Esophagus mucosa (tissue), 1 donor: ENCODE measurements around the gene VEZT. TPM values are rescaled to one million over a fixed set of nuclear protein-coding genes. Genes with fewer than 3 reads are reported as not detected.
A peak's percentile ranks its signal among the peaks of the same experiment; 100 is the strongest.
"Not testable (repeated sequence)": the region's sequence is repeated elsewhere in the genome, so short reads cannot be mapped to it uniquely, and the experiment has no call there.

ENCODE experiments used
- ATAC-seq: fragments of 200-7000 bp; cut with Tn5 transposase; one replicate; pipeline ENCODE4 v1.9.1; 2020
- total RNA-seq: library from RNA; stranded (reverse); gene quantifications from one replicate; pipeline ENCODE4 v1.2.4, GENCODE V29; 2023
- donor health status: DM: yes; HTN: yes; CAD: no.

VEZT gene, protein sequence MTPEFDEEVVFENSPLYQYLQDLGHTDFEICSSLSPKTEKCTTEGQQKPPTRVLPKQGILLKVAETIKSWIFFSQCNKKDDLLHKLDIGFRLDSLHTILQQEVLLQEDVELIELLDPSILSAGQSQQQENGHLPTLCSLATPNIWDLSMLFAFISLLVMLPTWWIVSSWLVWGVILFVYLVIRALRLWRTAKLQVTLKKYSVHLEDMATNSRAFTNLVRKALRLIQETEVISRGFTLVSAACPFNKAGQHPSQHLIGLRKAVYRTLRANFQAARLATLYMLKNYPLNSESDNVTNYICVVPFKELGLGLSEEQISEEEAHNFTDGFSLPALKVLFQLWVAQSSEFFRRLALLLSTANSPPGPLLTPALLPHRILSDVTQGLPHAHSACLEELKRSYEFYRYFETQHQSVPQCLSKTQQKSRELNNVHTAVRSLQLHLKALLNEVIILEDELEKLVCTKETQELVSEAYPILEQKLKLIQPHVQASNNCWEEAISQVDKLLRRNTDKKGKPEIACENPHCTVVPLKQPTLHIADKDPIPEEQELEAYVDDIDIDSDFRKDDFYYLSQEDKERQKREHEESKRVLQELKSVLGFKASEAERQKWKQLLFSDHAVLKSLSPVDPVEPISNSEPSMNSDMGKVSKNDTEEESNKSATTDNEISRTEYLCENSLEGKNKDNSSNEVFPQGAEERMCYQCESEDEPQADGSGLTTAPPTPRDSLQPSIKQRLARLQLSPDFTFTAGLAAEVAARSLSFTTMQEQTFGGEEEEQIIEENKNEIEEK
- total RNA-seq = 49.9 TPM

DNA sequence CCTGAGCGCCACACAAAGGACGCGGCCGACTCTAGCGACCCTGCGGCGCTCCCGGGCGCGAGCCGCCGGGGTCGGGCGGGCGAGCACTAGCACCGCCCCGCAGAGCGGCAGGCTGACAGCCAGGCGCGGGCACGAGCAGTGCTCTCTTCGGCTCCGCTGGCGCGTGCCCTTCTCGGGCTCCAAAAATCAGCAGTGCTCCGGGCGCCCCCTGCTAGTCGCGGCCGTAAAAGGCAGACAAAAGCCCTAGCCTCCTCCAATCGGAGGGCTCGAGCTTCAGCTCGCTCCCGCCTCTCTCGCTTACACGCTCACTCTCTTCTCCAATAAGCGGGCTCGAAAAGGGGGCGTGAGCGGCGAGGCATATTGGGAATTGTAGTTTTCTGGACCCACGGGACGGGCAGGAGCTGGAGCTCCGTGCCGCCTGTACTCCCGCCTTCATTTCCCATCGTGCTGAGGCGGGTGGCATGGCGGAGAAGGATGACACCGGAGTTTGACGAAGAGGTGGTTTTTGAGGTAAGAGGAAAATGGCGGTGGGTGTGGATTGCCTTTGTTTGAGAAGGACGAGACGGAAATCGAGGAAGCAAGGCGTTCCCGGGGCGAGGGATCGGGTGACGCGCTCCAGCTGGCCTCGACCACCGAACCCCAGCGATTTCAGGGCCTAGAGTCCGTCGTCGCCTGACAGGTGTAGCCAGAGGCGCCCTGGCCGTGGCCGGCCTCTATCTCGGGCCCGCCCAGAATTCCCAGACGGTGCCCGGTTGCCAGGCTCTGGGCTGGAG lies at the start of gene VEZT, which contains the start of gene FGD6:
Gene VEZT (plus strand): TSS at position 431 of the 773 bp plus-strand sequence. CDS start 44 bp downstream, at position 475.
Gene FGD6 (minus strand): TSS at position 91 of the 773 bp plus-strand sequence. CDS start 227 bp downstream, outside the sequence.
- peak; percentile 98 for ATAC-seq

DNA sequence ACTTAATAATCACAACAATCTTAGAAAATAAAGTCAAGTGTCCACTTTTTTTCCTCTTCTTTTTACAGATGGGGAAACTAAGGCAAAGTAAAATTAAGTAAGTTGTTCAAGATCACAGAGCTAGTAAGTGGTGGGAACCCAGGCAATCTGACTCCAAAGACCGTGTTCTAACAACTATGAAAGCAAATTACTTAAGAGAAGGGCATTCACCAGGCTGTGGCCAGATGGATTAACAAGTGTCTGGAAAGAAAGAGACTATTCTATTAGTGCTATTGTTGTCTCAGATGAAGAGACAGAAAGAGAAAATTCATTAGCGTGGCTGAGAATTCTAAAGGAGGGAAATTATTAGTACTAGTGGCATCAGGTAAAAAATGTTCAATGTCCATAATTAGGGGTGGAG lies 48.9 kb upstream of the VEZT start:
- ATAC-seq = no peak

DNA sequence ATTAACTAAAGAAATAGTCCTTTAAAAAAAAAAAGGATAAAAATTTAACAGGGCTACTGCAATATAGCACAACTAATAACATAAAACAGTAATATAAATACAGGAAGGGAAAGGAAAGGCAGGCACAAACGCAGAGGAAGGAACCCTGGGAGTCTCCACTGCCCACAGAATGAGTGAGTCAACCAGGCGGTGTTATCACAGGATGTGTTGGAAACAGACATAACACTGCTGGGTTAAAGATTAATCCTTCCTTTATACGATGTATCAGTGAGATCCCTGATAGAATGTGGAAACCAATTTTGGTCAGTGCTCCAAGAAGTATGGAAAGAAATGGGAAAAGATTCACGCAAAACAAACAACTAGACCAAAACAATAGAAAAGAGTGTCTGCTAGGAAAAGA lies 48.2 kb upstream of the VEZT start:
- peak; percentile 65 for ATAC-seq

DNA sequence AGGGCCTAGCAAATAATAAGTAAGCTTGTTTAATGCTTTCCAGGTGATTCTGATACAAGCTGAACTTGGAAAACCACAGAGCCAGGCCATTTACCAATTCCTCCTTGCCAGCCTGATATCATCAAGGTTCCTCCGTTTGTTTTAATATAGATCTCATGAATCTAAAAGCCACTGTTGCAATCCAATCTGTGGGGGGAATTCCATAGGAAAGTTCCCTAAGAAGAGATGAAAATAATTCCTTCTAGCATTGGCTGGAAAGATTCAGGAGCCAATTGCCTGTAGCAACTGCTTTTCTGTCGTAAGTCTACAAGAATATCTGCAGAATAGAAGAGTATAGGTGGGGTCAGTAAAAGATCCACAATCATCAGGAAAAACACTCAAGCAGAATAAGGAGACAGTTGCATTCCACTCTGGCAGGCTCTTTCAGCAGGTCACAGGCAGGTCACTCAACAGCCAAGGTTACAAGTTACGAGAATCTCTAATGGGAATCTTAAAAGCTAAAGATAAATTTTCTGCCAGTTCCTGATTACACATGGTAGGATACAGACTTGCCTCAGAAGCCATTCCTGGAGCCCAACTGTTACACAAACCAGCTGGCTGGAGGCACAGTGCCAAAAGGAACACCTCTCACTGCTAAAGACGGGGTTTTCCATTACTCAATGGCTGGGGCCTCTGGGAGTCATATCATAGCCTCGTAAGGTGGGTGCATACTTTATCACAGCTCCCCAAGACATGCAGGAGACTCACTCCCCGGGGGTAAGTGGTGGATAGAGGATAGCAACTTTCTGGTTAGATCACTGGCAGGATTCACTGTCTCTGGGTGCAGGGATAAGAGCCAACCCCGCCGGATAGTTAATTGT lies 44.0 kb upstream of the VEZT start:
- peak; percentile 87 for ATAC-seq

DNA sequence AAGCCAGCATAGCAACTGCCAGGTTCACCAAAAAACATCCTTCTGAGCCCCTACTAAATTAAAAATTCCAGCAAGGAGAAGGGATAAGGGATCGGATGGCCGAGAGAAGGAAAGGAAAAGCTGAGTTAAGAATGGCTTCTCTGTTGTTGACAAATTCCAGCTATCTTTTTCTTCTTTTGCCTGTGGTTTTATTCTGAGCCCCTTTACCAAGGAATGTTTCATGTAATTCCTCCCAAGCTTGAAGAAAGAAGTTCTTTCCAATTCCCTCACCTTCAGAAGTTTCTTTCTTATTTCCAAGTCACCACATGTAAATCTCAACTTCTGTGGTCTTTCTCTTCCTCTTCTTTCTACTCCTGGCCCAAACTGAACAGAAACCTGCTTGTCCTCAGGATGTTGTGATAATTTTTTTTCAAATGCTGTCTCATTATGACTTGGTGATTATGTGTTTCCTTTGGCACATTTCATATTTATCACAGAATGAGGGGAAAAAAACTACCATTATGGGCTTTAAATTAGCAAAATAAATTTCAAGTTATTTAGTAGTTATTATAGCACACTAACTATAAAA lies 40.3 kb upstream of the VEZT start:
- ATAC-seq = no peak

DNA sequence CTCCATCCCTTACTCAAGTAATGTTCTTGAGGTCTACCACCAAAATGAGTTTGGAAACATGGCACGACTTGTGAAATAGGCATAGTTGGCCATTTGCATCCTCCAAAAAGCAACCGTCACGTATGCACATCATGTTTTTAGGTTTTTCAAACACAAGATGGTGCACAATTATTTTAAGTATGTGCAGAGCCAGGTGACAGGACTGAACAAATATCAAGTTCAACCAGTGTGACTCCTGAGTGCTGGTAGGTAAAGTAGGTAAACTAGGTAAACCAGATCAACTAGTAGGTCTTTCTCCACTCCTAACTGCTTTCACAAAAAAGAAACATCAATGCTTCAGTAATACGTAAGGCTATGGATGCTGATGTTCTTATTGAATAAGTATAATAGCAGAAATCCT lies 39.5 kb upstream of the VEZT start:
- ATAC-seq = peak; percentile 86

DNA sequence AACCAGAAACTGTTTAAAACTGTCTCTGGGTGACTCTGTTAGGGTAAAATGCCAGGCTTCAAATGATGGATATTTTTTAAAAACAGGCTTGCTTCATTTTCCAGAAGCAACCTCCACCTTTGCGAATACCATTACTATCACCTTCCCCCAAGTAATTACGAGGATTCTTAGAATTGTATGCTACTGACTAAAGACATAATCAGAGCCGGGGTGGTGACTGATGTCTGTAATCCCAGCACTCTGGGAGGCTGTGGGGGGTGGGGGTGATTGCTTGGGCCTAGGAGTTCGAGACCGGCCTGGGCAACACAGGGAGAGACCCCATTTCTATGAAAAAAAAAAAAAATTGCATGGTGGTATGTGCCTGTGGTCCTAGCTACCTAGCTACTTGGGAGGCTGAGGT lies 38.6 kb upstream of the VEZT start:
- no peak for ATAC-seq

DNA sequence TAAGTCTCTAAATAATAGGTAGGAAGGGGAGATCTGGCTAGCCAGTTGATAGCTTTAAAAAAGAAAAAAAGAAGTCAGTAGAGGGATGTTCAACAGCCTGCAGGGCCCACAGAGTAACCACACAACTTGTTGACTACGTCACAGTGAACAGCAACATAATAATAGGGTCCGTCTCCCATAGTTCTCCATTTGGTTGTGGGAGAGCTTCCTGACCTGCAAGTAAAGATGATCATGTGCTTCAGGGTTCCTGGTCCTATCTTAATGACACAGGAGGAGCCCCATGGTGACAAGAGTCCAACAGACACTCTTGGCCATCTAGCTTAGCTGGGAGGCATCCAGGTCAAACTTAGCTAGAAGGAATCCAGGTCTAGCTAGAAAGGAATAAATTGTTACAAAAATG lies 36.5 kb upstream of the VEZT start:
- no peak for ATAC-seq

DNA sequence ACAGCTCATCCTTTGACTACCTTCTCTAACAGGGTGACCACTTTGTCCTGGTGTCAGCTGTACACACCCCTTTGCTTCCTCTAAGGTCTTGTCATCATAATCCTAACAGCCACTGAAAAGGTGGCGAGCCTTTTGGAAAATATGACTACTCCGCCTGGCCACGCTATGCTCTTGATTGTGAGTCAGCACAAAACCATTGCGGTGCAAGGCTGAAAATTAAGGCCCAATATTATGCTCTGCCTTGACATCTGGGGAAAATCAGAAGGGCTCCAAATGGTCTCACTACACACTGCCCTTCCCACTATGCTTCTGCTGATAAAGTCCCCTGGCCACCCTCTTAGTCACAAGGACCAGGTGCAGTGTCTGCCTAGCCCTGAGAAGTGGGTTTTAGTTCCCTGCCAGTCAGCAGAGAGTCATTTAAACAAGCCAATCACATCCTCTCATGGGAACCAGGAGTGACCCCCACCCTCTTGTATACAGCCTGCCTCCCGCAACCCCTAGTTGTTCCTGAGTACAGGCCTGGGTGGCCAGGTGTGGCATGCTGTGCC lies 34.7 kb upstream of the VEZT start:
- ATAC-seq = peak; percentile 87

DNA sequence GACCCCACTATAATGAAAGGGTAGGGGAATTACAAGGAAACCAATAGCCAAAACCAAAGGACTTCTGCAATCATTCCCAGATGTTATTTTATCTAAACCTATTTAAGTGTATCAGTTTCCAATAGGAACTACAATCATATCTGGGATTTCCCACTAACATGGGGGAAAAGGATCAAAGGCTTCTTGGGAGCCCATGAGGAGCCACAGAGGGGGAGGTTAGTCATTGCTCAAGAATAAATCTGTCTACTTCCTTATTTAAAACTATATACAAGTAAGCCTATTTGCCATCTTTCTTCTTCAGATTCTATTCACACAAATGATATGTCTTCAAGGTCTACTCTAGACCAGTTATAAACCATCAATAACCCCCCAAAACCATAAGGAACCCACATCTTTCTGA lies 33.5 kb upstream of the VEZT start:
- ATAC-seq = no peak

DNA sequence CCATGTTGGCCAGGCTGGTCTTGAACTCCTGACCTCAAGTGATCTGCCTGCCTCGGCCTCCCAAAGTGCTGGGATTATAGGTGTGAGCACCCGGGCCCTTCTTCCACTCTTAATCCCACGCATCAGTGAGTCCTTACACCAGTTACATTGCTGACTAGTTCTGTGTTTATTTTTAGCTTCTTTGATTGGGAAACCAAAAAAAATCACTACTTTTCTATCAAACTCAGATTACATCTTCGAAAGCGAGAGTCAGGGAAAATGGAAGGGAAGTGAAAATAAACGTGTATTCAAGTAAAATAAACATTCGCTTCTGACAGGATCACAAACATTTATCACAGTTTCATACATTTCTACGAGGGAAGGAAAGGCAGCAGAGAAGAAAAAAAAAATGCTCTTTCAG lies 32.5 kb upstream of the VEZT start:
- no peak for ATAC-seq

DNA sequence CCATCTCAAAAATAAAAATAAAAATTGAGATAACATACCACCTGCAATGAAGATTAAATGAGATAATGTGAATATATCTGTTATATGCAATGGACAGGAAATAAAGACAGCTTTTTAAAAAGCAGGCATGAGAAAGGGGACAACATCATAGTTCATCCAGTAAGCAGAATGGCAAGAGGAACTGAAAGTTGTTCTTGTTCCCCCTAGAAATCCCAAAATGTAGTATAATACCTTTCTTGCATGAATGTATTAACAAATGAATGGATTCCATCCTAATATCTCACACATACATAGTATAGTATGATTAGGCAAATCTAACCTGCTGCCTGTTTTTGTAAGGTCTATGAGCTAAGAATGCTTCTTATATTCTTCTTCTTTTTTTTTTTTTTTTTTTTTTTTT lies 31.8 kb upstream of the VEZT start:
- ATAC-seq = no peak

DNA sequence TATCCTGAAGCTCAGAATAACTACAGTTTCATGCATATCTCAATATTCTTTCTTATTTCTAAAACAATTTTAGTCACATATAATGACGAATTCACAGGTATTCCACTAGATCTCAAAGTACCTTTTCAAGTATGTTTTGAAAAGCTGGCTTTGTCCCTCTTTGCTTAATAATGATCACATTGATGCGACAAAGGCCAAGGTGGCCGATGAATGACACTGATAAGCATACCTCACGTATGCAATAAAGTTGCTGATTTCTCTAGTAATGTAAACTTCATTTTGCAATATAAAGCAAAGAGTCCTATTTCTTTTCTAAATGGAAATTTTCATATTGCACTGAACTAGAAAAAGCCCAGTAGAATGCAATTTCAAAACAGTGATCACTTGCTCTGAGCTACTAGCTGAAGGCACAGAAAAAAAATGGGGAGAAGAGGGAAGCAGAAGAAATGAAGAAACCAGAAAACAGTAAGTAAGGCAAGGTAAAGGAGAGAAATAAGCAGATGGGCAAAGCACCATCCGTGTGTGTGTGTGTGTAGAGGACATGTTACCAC lies 29.7 kb upstream of the VEZT start:
- no peak for ATAC-seq

DNA sequence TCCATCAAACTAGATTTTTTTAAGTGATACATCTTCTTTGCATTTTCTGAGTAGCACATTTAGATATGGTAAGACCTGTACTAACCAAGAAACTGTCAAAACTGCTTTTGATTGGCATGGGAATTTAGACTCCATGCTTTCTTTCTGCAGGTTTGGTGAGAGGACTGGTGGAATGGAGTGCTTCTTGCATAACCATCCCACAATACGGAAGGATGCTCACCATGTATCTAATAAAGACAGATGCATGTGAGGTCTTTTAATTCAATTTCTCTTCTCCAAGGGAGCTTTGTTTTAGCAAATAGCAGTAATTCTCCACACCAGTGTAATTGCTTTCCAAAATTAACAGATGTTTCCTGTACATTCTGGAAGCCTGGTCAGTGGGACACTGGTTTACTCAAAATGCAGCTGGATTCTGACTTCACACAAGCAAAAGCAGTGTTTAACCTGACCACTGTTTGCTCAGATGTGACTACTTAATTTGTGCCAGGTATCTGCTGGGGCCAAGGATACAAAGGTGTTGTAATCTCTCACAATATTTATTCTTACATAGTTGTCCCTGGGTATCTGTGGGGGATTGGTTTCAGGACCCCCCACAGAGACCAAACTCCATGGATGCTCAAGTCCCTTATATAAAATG lies 26.4 kb upstream of the VEZT start:
- ATAC-seq = no peak

DNA sequence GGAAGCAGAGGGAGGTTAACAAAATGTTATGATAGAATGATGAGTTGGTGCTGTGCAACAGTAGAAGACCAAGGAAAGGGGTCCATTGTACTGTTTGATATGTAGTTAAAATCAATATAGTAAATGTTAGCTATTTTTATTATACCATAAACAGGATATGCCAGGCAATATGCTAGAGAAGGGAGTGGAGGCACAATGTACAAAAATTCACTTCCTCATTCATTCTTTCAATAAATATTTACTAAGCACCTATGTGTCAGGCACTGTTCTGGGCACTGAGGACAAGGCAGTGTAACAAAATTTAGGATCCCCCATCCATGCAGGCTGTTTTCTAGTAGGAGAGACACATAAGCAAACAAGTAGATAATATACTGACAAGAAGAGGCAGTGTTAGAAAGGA lies 25.3 kb upstream of the VEZT start:
- no peak for ATAC-seq

DNA sequence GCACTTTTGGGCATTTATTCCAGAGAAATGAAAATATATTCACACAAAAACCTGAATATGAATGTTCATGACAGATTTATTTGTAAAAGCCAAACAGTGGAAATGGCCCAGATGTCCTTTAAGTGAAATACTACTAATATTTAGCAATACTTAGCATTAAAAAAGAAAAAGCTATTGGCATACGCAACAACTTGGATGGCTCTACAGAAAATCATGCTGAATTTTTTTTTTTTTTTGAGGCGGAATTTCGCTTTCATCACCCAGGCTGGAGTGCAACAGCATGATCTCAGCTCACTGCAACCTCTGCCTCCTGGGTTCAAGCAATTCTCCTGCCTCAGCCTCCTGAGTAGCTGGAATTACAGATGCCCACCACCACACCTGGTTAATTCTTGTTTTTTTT lies 24.5 kb upstream of the VEZT start:
- ATAC-seq = no peak

DNA sequence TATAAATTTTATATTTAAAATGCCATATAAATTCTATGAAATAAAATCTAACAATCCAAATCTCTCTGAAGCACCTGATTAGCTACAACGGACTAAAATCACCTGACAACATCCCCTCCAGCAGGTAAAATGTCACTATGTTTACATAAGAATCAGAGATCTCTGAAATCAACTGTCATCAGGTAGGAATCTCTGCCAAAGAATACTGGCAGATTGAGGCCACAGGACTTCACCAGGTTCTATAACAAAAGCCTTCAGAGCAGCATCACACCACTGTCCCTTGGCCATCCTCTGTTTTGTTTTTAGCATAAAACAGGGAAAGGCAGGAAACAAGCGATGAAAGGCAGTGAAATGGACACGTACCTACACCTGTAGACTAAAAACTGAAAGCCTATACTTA lies 22.5 kb upstream of the VEZT start:
- no peak for ATAC-seq

DNA sequence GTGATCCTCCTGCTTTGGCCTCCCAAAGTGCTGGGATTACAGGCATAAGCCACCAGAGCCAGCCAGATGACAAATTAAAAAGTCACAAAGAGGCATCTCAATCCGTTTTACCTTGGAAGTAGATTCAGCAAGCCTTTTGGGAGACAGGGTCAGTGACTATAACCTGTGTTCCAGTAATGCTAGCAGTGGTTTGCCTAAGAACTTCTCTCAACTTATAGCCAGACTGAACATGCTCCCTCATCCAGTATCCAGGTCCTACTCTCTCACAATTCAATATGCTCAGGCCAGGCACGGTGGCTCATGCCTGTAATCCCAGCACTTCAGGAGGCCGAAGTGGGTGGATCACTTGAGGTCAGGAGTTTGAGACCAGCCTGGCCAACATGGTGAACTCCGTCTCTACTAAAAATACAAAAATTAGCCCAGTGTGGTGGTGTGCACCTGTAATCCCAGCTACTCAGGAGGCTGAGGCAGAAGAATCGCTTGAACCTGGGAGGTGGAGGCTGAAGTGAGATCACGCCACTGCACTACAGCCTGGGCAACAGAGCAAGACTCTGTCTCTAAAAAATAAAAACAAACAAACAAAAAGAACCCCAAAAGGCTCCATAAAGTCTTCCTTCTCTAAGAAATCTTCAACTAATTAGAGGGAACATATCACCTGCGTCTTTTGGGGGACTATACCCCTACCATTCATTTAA lies 20.6 kb upstream of the VEZT start:
- not testable (repeated sequence) for ATAC-seq

DNA sequence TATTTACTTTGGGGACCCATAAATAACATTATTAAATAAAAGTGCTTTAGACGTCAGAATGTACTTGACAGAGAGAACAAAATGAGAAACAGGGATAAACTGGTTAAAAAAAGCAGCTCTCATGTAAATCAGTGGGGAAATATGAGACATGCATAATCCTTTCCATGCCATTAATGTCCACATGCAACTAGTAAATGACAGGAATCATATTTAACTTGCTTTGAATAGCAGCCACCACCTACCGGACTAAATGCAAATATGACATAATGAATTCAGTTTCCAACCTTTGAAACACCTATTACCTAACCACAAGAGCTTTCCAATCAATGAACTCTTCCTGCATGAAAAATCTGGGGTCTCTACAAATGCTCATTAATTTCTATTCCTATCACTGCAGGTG lies 20.0 kb upstream of the VEZT start:
- no peak for ATAC-seq

DNA sequence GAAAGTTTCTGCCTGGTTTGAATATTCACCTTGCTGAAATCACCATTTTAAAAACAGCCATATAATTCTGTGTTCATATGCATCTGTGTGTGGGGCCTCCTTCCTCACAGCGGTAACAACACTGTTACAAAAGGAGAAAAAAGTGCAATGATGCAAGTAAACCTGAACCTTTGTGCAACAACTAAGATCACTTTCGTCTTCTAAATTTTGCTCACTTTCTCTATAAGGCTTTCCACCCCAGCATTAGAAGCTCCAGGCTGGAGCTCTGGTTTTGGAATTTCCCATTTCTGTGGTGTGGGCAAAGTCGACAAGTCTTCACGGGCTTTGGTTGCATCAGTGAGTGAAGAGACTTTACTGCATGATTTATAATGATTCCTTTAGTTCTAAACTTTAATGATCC lies 18.7 kb upstream of the VEZT start:
- ATAC-seq = peak; percentile 21
